ENCODE data around the gene METAP1D. TPM values are rescaled to one million over a fixed set of nuclear protein-coding genes. Genes with fewer than 3 reads are reported as not detected.
"Not testable (repeated sequence)": the region's sequence is repeated elsewhere in the genome, so short reads cannot be mapped to it uniquely, and the experiment has no call there.

The METAP1D gene
- total RNA-seq, 2 donors from 2014 or later = 5.7 to 6.5 TPM

DNA sequence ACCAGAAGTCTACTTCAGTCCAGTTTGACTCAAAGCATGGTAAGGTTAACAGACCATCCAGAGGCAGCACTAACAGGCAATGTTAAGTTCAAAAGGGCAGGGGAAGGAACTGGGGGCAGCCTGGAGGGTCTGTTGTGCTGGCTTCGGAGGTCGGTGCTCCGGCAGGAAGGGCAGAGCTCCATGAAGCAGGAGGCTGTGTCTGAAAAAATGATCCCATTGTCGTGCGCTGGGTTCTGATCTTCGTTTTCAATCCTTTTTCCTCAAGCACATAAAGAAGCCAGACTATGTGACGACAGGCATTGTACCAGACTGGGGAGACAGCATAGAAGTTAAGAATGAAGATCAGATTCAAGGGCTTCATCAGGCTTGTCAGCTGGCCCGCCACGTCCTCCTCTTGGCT, 63.7 kb downstream of the METAP1D start:
- Mint-ChIP-seq H3K36me3 (ENCODE audit: low read depth) (peaks cover 3% of the 10 kb centered on the region), H3K4me1 (no peaks in the 10 kb centered on the region), H3K27me3 (peaks cover 4% of the 10 kb centered on the region), H3K27ac (no peak overlapping the region), H3K4me3 (no peak overlapping the region)
- no peak for ATAC-seq
- no peak for DNase-seq
- H3K9me3 ChIP-seq (ENCODE audit: control insufficient read depth, low read length, poor library complexity, severe bottlenecking) = no peaks in the 10 kb centered on the region

- DNase-seq (no peak), ATAC-seq (no peak)
- Mint-ChIP-seq H3K27me3 (peaks cover 4% of the 10 kb centered on the region), H3K27ac (no peak overlapping the region), H3K36me3 (ENCODE audit: low read depth) (peaks cover 7% of the 10 kb centered on the region), H3K4me1 (no peaks in the 10 kb centered on the region), H3K4me3 (no peak overlapping the region)
- H3K9me3 ChIP-seq (ENCODE audit: control insufficient read depth, low read length, poor library complexity, severe bottlenecking) = no peaks in the 10 kb centered on the region
Measured at GRCh38 chr2:172065111-172065510, 65.4 kb downstream of the METAP1D start.

- no peaks in the 10 kb centered on the region for H3K4me1 Mint-ChIP-seq
- H3K4me3 Mint-ChIP-seq = no peak overlapping the region
- H3K27ac Mint-ChIP-seq = no peak overlapping the region
- no peak for ATAC-seq
- H3K27me3 Mint-ChIP-seq = peaks cover 9% of the 10 kb centered on the region
- no peak for DNase-seq
- no peaks in the 10 kb centered on the region for H3K9me3 ChIP-seq (ENCODE audit: control insufficient read depth, low read length, poor library complexity, severe bottlenecking)
- H3K36me3 Mint-ChIP-seq (ENCODE audit: low read depth) = peaks cover 7% of the 10 kb centered on the region
Measured at GRCh38 chr2:172066394-172066886, 66.7 kb downstream of the METAP1D start.

- not testable (repeated sequence) for H3K9me3 ChIP-seq (ENCODE audit: control insufficient read depth, low read length, poor library complexity, severe bottlenecking); DNase-seq; H3K36me3 Mint-ChIP-seq (ENCODE audit: low read depth); H3K4me3 Mint-ChIP-seq; H3K27ac Mint-ChIP-seq; H3K4me1 Mint-ChIP-seq; ATAC-seq
- H3K27me3 Mint-ChIP-seq = peaks cover 18% of the 10 kb centered on the region
Measured at GRCh38 chr2:172067905-172068304, 68.2 kb downstream of the METAP1D start.

- H3K36me3 Mint-ChIP-seq (ENCODE audit: low read depth) = peaks cover 8% of the 10 kb centered on the region
- H3K9me3 ChIP-seq (ENCODE audit: control insufficient read depth, low read length, poor library complexity, severe bottlenecking) = no peaks in the 10 kb centered on the region
- no peak for DNase-seq
- no peaks in the 10 kb centered on the region for H3K4me1 Mint-ChIP-seq
- H3K27me3 Mint-ChIP-seq = peaks cover 24% of the 10 kb centered on the region
- H3K27ac Mint-ChIP-seq = no peak overlapping the region
- H3K4me3 Mint-ChIP-seq = no peak overlapping the region
- ATAC-seq = no peak
Measured at GRCh38 chr2:172070936-172071335, 71.2 kb downstream of the METAP1D start.

DNA sequence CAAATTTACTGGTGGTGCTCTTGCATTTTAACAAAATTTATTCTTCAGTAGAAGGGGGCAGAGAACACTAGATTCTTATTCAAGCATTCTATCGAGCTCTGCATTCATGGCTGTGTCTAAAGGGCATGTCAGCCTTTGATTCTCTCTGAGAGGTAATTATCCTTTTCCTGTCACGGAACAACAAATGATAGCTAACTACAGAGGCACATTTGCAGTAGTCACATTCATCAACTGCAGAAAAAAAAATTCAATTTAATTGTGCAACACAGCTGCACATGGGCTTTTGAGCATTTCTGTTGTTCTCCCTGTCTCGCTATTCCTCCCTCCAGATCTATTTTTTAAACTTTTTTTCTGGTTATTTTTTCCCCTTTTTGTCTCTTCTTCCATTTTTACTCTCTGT, 72.5 kb downstream of the METAP1D start:
- DNase-seq (no peak), ATAC-seq (no peak)
- no peaks in the 10 kb centered on the region for H3K9me3 ChIP-seq (ENCODE audit: control insufficient read depth, low read length, poor library complexity, severe bottlenecking)
- Mint-ChIP-seq H3K4me3 (no peak overlapping the region), H3K27ac (no peak overlapping the region), H3K27me3 (peaks cover 36% of the 10 kb centered on the region), H3K4me1 (no peaks in the 10 kb centered on the region), H3K36me3 (ENCODE audit: low read depth) (peaks cover 6% of the 10 kb centered on the region)

- Mint-ChIP-seq H3K36me3 (ENCODE audit: low read depth) (peaks cover 6% of the 10 kb centered on the region), H3K4me1 (no peaks in the 10 kb centered on the region), H3K4me3 (no peak overlapping the region), H3K27ac (no peak overlapping the region), H3K27me3 (peaks cover 36% of the 10 kb centered on the region)
- ATAC-seq (no peak), DNase-seq (no peak)
- no peaks in the 10 kb centered on the region for H3K9me3 ChIP-seq (ENCODE audit: control insufficient read depth, low read length, poor library complexity, severe bottlenecking)
Measured at GRCh38 chr2:172072706-172073105, 73.0 kb downstream of the METAP1D start.

- H3K9me3 ChIP-seq (ENCODE audit: control insufficient read depth, low read length, poor library complexity, severe bottlenecking) = no peaks in the 10 kb centered on the region
- peaks cover 44% of the 10 kb centered on the region for H3K27me3 Mint-ChIP-seq
- no peak overlapping the region for H3K27ac Mint-ChIP-seq
- no peak overlapping the region for H3K4me3 Mint-ChIP-seq
- no peaks in the 10 kb centered on the region for H3K4me1 Mint-ChIP-seq
- ATAC-seq (no peak), DNase-seq (no peak)
- H3K36me3 Mint-ChIP-seq (ENCODE audit: low read depth) = peaks cover 6% of the 10 kb centered on the region
Measured at GRCh38 chr2:172073518-172073917, 73.8 kb downstream of the METAP1D start.

GRCh38 chr2:172074254-172074653, 74.5 kb downstream of the METAP1D start:
- Mint-ChIP-seq H3K36me3 (ENCODE audit: low read depth) (peaks cover 5% of the 10 kb centered on the region), H3K4me3 (no peak overlapping the region), H3K27ac (no peak overlapping the region), H3K27me3 (peaks cover 51% of the 10 kb centered on the region), H3K4me1 (no peaks in the 10 kb centered on the region)
- DNase-seq (no peak), ATAC-seq (no peak)
- no peaks in the 10 kb centered on the region for H3K9me3 ChIP-seq (ENCODE audit: control insufficient read depth, low read length, poor library complexity, severe bottlenecking)

DNA sequence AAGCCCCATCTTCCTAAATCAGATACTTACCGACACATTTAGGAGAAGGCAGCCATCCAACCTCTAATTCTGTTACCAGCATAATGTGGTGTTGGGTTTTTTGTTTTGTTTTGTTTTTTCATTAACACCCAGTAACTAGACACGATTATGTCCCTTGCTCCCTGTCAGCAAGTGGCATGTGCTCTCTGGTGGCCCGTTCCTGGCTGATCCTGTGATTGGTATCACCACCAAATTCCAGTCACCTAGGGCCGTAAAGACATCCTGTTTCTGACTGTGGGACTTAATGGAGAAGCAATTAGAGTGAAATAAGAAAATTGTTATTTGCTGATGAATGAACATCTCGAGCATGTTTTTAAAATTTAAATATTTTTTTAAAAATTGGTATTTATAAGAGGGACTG, 79.7 kb downstream of the METAP1D start:
- Mint-ChIP-seq H3K4me3 (no peak overlapping the region), H3K4me1 (peaks cover 20% of the 10 kb centered on the region), H3K27ac (peak overlapping the region; percentile 83), H3K27me3 (peaks cover 82% of the 10 kb centered on the region), H3K36me3 (ENCODE audit: low read depth) (peaks cover 2% of the 10 kb centered on the region)
- peaks cover 6% of the 10 kb centered on the region for H3K9me3 ChIP-seq (ENCODE audit: control insufficient read depth, low read length, poor library complexity, severe bottlenecking)
- DNase-seq (no peak), ATAC-seq (no peak)

DNA sequence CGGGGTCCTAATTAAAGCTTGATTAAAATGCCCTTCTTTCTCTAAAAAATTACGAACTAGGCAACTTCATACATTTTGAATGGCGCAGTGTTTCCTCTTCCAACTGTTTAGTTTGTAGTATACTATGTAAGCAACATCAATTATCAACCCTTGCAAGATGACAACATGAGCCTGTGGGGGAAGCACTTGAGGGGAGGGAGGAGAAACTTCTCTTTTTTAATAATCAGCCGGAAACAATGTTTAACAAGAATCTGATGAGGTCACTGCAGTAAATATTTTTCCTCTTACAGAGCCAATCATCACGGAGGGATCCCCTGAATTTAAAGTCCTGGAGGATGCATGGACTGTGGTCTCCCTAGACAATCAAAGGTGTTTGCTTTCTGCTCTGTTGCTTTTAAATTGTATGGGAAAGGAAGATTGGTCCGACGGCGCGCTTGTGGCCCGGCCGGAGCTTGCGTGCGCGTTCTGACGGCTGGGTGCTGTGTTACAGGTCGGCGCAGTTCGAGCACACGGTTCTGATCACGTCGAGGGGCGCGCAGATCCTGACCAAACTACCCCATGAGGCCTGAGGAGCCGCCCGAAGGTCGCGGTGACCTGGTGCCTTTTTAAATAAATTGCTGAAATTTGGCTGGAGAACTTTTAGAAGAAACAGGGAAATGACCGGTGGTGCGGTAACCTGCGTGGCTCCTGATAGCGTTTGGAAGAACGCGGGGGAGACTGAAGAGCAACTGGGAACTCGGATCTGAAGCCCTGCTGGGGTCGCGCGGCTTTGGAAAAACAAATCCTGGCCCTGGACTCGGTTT, 80.3 kb downstream of the METAP1D start:
- H3K36me3 Mint-ChIP-seq (ENCODE audit: low read depth) = peaks cover 2% of the 10 kb centered on the region
- H3K4me1 Mint-ChIP-seq = peaks cover 26% of the 10 kb centered on the region
- peak overlapping the region; percentile 83 for H3K27ac Mint-ChIP-seq
- peak overlapping the region; percentile 1 for H3K4me3 Mint-ChIP-seq
- no peak for ATAC-seq
- no peak for DNase-seq
- peaks cover 85% of the 10 kb centered on the region for H3K27me3 Mint-ChIP-seq
- peaks cover 6% of the 10 kb centered on the region for H3K9me3 ChIP-seq (ENCODE audit: control insufficient read depth, low read length, poor library complexity, severe bottlenecking)

DNA sequence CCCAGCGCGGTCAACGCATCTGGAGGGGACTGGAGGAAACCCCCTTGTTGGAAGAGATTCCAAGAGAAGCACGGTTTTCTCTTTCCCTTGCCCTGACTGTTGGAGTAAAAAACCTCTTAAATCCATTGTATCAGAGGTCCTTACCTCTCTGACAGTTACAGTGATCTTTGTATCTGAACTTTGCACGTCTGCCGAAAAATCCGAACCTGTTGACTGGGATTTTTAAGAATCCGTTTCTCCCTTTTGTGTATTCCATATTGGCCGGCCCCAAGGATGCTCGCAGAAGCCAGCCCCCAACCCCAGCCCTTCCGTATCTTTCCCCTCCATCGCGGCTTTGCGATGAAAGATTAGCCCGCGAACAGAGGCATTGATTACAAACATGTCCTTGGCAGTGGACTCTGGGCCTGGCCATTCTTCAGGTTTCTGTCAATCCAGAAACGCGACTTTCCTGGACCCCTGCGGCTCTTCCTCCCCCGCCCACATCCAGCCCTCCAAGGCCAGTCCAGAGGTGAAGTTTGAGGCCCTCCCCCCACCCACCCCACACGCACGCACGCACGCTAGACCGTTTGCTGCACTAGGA, 81.0 kb downstream of the METAP1D start:
- ATAC-seq = no peak
- no peak for DNase-seq
- Mint-ChIP-seq H3K4me1 (peaks cover 33% of the 10 kb centered on the region), H3K4me3 (peak overlapping the region; percentile 8), H3K36me3 (ENCODE audit: low read depth) (peaks cover 2% of the 10 kb centered on the region), H3K27me3 (peaks cover 87% of the 10 kb centered on the region), H3K27ac (peak overlapping the region; percentile 92)
- H3K9me3 ChIP-seq (ENCODE audit: control insufficient read depth, low read length, poor library complexity, severe bottlenecking) = peaks cover 6% of the 10 kb centered on the region

DNA sequence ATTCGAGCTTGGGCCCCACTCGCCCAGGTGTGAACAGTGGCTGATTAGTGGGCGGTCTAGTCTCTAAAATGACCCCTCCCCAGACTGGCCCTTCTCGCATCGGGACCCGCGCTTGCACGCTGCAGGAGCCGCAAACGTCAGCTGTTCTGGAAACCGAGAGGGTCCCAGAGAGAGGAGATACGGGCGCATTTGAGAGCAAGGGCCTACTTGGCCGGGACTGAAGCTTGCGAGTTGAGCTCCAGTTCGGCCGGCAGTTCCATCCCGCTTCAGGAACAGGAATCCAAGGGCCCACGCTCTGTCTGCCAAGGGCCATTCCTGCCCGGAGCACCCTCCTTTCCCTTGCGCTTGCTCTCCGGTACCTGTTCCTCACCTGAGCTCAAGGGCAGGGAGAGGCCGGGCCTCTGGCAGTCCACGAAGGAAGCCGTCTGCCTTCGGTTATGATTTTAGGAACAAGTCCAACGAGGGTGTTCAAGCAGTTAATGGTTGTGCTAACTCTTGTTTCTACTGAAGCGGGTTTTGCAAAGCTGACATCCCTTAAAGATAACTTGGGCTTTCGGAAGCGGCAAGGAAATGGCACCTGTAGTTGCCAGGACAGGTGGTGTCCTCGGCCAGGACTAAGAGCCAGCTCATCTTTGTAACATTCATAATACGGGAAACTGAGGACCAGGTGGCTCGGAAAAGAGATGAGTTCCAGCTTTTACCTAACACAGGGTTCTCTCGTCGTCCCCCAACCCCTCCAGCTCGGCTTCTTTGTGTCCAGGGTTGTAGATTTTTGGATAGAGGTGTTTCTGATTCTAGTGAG, 81.7 kb downstream of the METAP1D start:
- peaks cover 6% of the 10 kb centered on the region for H3K9me3 ChIP-seq (ENCODE audit: control insufficient read depth, low read length, poor library complexity, severe bottlenecking)
- Mint-ChIP-seq H3K36me3 (ENCODE audit: low read depth) (peaks cover 2% of the 10 kb centered on the region), H3K4me3 (peak overlapping the region; percentile 33), H3K4me1 (peaks cover 35% of the 10 kb centered on the region), H3K27ac (peak overlapping the region; percentile 92), H3K27me3 (peaks cover 90% of the 10 kb centered on the region)
- no peak for DNase-seq
- ATAC-seq = no peak
